ENCODE results near the gene DCHS1.

The DCHS1 gene

GRCh38 chr11:6646071-6646470 is 9.5 kb downstream of the DCHS1 start:
- no peak for DNase-seq

DNA sequence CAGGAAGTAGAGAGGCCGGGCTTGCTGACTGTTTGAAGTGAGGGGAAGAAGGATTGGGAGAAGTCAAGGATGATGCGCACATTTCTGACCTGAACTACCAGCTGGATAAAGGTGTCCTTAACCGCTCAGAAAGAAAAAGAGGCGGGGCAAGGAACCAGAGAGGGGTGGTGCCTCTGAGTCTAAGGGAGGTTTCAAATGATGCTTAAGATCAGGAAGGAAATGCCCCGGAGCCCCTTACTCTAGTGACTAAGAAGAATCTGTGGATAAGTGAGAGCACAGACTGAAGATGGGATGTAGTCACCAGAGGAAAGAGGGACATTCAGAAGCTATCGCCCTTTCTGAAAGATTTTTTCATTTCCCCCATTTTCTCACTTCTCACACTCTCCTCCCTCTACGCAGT is 12.7 kb downstream of the DCHS1 start:
- no peak for DNase-seq

DNA sequence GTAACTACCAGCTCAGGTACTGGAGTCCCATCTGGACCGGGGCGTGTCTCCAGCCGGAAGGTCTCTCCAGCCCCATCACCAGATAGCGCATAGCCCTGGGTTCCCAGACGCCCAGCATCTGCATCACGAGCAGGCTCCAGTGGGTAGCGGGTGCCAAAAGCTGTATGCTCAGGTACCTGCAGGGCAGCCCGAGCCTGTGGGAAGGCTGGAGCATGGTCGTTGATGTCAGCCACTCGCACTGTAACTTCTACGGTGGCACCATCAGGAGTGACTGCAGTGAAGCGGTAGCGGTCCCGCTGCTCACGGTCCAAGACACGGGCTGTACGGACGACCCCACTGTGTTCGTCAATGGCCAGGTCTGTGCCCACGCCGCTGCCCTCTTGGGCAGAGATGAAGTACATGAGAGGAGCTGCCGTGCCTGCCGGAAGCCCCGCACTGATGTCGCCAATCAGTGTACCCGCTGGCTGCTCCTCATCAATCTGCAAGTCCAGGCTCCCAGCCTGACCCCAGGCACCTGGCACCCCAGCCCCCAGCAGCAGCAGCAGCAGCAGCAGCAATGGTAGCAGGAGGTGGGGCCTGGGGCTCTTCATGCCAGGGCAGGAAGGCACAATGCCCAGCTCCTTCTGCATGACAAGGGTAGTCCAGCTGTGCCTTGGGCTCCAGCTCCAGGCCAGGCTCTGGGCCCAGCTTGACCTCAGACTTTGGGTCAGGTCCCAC is 14.5 kb downstream of the DCHS1 start:
- DNase-seq = no peak

DNA sequence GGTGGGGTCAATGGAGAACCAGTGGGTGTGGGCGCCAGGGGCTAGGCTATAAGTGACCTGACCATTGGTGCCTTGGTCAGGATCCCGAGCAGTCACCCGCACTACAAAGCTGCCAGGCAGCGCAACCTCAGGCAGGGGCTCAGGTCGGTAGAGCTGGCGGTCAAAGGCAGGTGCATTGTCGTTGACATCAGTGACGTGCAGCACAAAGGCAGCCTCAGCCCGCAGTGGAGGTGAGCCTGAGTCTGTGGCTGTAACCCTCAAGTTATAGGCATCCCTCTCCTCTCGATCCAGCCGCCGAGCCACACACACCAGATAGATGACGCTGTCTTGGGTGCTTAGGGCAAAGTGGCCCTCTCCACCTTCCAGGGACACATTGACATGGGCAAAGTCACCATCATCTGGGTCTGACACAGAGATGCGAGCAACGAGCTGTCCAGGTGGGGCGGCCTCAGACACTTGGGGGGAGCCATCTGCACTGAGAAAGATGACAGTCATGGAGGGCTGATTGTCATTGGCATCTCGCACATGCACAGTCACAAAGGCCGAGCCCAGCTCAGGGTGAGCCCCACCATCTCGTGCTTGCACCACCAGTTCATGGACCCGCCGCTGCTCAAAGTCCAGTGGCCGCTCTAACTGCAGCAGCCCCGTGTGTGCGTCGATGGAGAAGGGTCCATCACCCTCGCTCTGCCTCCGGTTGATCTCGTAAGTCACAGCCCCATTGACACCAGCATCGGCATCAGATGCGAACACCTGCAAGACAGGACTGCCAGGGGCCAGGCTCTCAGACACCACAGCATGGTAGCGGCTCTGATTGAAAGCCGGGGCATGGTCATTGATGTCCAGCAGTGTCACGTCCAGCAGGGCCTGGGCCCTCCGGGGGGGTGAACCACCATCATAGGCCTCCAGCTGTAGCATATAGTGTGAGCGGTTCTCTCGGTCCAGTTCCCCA is 15.3 kb downstream of the DCHS1 start:
- DNase-seq = no peak

GRCh38 chr11:6638429-6638828 is 17.2 kb downstream of the DCHS1 start:
- no peak for DNase-seq

DNA sequence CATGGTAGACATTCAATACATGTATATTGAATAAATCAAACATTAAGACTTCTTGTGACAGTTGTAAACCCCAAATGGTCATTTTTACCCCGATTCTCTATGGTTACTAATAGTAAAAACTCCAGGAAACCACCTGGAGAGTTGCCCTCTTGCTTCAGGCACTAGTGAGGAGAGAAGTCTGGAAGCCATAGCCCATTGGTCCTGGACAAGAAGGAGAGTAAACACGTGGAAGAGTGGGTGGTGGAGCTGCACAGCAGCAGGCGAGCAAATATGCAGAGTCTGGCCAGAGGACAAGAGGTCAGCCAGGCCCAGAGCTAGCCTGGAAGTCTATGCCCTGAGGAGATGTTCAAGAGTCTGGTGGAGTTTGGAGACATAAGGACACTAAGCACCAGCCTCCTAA is 17.7 kb downstream of the DCHS1 start:
- DNase-seq = no peak

DNA sequence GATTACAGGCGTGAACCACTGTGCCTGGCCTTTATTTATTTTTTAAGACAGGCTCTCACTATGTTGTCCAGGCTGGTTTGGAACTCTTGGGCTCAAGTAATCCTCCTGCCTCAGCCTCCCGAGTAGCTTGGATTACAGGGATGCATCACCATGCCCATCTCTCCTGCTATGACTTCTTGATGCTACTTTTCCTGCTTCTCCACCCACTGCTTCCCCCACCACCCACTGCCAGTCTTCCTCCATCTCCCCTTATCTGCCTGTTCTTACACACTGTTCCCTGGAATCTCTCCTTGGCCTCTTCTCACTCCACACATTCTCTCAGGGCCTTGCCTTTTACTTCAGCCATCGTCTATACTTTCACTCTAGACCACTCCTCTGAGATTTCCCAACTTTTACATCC is 19.1 kb downstream of the DCHS1 start:
- DNase-seq = no peak

- DNase-seq = no peak
Measured at GRCh38 chr11:6635082-6635932, 20.3 kb downstream of the DCHS1 start.

DNA sequence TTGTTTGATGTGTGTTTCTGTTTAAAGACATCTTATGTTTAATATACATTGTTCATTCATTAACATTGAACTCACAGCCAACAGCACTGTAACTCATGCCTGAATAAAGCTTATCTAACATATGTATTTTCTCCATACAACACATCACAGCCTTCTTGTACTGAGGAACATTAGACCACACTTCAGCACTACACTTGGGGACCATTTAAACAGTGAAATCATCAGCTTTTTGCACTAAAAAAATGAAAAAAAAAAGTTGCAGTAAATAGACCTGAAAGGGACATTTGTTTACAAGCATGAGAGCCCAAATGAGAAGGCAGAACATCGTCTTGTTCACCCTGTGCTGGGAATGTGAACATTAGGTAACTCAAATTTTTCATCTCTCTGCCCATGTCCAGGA is 21.1 kb downstream of the DCHS1 start:
- no peak for DNase-seq

DNA sequence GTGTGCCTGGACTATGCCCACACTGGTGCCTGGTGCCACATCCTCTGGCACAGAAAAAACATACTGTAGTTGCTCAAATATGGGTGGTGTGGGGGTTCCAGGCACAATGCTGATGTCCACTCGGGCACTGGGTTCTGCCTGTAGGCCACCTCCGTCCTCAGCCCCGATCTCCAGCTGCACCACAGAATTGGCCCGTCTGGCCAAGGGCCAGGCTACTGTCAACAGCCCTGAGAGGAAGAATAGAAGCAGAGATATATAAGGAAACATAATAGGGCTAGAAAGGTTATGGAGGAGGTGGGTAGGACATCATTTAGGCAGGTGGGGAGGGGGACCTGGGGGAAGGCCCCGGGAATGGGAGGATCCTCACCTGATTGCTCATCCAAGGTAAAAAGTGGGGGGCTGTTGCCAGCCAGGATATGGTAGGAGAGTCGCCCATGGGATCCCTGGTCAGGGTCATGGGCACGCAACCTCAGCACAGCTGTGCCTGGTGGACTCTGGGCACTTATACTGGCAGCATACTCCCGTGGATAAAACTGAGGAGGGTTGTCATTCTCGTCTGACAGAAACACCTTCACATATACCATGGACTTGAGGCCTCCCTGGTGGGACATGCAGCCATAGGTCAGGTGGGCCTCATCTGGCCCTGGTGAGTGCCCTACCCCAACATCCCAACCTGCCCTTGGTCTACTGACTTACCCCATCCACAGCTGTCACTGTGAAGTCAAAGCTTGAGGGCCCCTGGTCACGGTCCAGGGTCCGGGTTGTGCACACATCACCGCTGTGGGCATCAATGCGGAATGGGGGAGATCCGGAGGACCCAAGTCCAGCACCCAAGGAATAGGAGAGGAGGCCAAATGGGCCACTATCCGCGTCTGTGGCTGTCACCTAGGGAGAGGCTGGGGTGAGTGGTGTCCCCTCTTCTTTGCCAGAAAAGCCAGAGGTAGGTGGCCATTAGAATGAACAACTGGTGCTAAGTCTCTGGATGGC is 21.9 kb downstream of the DCHS1 start:
- no peak for DNase-seq

GRCh38 chr11:6632116-6633073 is 23.2 kb downstream of the DCHS1 start:
- no peak for DNase-seq

- no peak for DNase-seq
Measured at GRCh38 chr11:6631361-6631890, 24.2 kb downstream of the DCHS1 start.

DNA sequence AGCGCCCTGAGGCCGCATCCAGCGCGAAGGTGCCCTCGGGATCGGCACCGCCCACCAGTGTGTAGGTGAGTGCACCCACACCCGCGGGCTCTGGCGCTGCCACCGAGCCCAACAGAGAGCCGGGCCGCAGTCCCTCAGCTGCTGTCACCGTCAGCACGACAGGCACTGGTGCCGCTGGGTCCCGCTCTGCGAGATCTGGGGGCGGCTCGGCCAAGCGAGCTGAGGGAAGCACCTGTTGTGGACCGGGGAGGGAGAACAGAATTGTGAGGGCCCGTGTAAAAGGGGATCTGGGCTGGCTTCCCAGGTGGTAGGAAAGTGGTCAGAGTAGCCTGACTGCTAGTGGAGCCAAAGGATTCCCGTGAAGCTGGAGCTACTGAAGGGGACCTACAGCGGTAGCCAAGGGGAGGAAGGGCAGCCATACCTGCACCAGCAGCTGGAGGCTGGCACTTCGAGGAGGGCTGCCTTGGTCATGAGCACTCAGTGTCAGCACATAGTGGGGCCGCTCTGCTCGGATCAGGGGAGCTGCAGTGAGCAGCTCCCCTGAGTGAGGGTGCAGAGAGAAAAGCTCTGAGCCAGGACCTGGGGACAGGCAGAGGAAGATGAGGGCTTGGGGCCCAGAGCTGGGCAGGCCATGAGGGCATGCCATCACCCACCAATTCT is 24.8 kb downstream of the DCHS1 start:
- DNase-seq = no peak

- no peak for DNase-seq
Measured at GRCh38 chr11:6629892-6630631, 25.5 kb downstream of the DCHS1 start.

- DNase-seq = no peak
Measured at GRCh38 chr11:6629573-6629891, 26.1 kb downstream of the DCHS1 start.

DNA sequence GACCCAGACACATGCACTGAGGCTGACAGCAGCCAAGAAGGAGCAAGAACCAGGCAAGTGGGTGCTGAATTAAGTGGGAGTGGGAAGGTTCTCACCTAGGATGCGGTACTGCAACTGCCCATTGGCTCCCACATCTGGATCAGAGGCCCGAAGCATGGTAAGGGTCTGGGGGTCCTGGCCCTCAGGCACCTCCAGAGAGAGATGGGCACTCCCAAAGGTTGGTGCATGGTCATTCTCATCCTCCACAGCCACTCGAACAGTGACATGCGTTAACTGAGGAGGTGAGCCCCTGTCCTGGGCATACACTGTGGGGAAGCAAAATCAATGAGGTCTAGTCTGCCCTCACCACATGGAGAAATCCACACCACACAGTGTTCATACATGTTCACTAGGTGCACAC is 27.1 kb downstream of the DCHS1 start:
- DNase-seq = no peak

DNA sequence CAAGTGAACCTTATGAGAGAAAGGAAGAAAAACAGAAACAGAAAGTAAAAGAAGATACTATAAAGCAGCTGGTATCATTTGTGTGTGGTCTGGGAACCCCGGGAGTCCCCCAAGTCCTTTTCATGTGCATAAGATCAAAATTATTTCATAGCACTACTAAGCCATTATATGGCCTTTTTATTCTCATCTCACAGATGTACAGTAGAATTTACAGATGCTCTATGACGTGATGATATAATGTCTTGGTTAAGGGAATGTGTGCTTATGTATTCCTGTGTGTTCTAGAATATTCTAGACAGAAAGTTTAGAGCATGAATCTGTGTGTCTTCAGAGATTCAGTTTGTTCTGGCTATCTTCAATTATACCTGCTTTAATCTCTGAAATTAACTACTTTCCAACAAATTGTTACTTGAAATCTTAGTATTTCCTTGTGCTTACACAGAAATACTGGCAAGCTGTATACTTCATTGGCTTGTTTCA is 27.8 kb downstream of the DCHS1 start:
- no peak for DNase-seq

DNA sequence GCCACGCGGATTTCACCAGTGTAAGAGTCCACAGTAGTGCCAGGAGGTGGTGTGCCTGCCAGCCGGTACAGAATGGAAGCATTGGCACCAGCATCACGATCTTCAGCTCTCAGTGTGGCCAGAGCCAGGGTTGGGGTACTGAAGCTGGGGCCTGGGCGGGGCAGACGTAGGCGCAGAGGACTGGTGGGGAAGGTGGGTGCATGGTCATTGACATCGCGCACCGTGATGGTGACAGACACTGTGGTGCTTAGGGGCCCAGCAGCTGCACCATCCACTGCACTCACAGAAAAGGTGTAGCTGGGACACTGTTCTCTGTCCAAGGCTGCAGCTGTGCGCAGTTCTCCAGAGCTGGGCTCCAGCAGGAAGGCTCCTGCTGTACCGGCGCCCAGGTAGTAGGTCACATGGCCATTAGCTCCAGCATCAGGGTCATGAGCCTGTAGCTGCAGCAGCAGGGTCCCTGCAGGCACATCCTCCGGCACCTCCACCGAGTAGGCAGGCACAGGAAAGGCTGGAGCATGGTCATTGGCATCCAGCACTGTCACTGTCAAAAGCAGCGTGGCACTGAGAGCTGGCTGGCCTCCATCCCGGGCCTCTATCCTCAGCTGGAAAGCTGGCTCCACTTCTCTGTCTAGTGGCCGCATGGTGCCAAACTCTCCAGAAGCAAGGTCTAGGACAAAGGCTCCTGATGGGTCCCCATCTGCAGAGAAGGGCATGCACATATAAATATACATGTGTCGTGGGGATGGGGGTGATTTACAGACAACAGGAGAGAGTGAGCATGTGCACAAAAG is 28.4 kb downstream of the DCHS1 start:
- no peak for DNase-seq
